K562 (cell line): ENCODE results near the gene ZDHHC11B. TPM values are rescaled to one million over a fixed set of nuclear protein-coding genes. Genes with fewer than 3 reads are reported as not detected.

Source experiments
- ATAC-seq: fragments of 200-7000 bp; cut with Tn5 transposase; 3 replicates; pipeline ENCODE4 v1.9.1; 2020; ENCODE audit warnings: moderate library complexity
- BruUV-seq: library from RNA; stranded (reverse); fragments of 400-500 nt; replicated peaks from 2 replicates; lab custom pipeline; 2021; lab: Mats Ljungman, UMichigan
- CTCF ChIA-PET: fragments of 300-600 bp; formaldehyde crosslinking; extraction: SDS; loops from one replicate; lab custom pipeline; 2021; ENCODE audit warnings: low intra/inter-chr PET ratio; lab: Yijun Ruan, JAX
- POLR2A ChIA-PET: fragments of 300-600, 350-650 bp; sonication (Branson Sonifier 250); formaldehyde crosslinking; extraction: SDS; loops from one replicate; lab custom pipeline; 2021; ENCODE audit warnings: antibody characterized with exemption, inconsistent platforms; lab: Yijun Ruan, JAX
- DNase-seq, 4 experiments: peaks; one replicate each; pipeline versions ENCODE4 v3.0.0 to v3.0.0-alpha.2; 2011 to 2018; ENCODE audit warnings: low spot score in 3 of 4, mixed read lengths in 3 of 4; ENCODE audit errors: extremely low read depth in 1 of 4
- FAIRE-seq: peaks from 2 replicates; lab custom pipeline; 2011; peaks lifted over from hg19 to GRCh38; lab: Jason Lieb, UNC
- H2AFZ ChIP-seq: 2 replicates; pipeline ENCODE4 v1.6.0; 2011; ENCODE audit warnings: low read depth, low read length, control low read depth, inconsistent platforms
- H3K27ac ChIP-seq: fragments of 200-600 bp; 3 replicates; pipeline ENCODE4 v1.8.0; 2011; ENCODE audit warnings: low read depth, mild to moderate bottlenecking, control low read depth, inconsistent platforms, low read length, moderate library complexity, mixed read lengths; ENCODE audit errors: extremely low read depth
- H3K27me3 ChIP-seq, 2 experiments: fragments of 300-600 bp in 1 of 2; 2 replicates in 1 of 2; 3 replicates in 1 of 2; pipeline versions ENCODE4 v1.6.0 to v1.8.0; 2011; ENCODE audit warnings: inconsistent platforms in 2 of 2, low read length in 2 of 2, mild to moderate bottlenecking in 1 of 2, mixed read lengths in 1 of 2, moderate library complexity in 1 of 2; ENCODE audit not compliant: control insufficient read depth in 2 of 2, insufficient read depth in 2 of 2
- H3K36me3 ChIP-seq: fragments of 300-600 bp; 3 replicates; pipeline ENCODE4 v1.8.0; 2011; ENCODE audit warnings: mild to moderate bottlenecking, low read length, inconsistent platforms; ENCODE audit not compliant: control insufficient read depth, insufficient read depth
- H3K4me1 ChIP-seq, 2 experiments: fragments of 200-600 bp in 1 of 2; replicated peaks in 1 of 2; 2 replicates in 1 of 2; 3 replicates in 1 of 2; pipeline versions ENCODE4 v1.5.1 to v1.8.0; 2011; ENCODE audit warnings: inconsistent platforms in 2 of 2, low read length in 2 of 2, mild to moderate bottlenecking in 1 of 2, mixed read lengths in 1 of 2, moderate library complexity in 1 of 2; ENCODE audit not compliant: control insufficient read depth in 2 of 2, insufficient read depth in 2 of 2
- H3K4me2 ChIP-seq: 2 replicates; pipeline ENCODE4 v1.6.1; 2011; ENCODE audit warnings: low read length, control low read depth, inconsistent platforms, mixed read lengths; ENCODE audit not compliant: insufficient read depth
- H3K4me3 ChIP-seq: fragments of 200-600 bp; sonication (generic), shearing (Covaris generic); 2 replicates; pipeline ENCODE4 v1.5.1; 2016; ENCODE audit warnings: control low read depth, inconsistent platforms
- H3K79me2 ChIP-seq: fragments of 200-600 bp; 3 replicates; pipeline ENCODE4 v1.8.0; 2011; ENCODE audit warnings: low read length, inconsistent platforms; ENCODE audit not compliant: control insufficient read depth, insufficient read depth
- H3K9ac ChIP-seq, 2 experiments: 2 replicates each; pipeline versions ENCODE4 v1.6.0 to v1.6.1; 2011; ENCODE audit warnings: low read depth in 2 of 2, low read length in 2 of 2, control low read depth in 1 of 2, inconsistent platforms in 1 of 2, mild to moderate bottlenecking in 1 of 2, mixed read lengths in 1 of 2; ENCODE audit not compliant: insufficient read depth in 1 of 2
- H3K9me1 ChIP-seq: one replicate; pipeline ENCODE4 v1.6.0; 2011; ENCODE audit warnings: inconsistent platforms, mild to moderate bottlenecking, low read length, moderate library complexity; ENCODE audit not compliant: control insufficient read depth, insufficient read depth
- H3K9me3 ChIP-seq: replicated peaks from 2 replicates; pipeline ENCODE4 v1.5.1; 2011; ENCODE audit warnings: low read depth, low read length, inconsistent platforms; ENCODE audit not compliant: control insufficient read depth, insufficient read depth
- H4K20me1 ChIP-seq: replicated peaks from 2 replicates; pipeline ENCODE4 v1.6.1; 2011; ENCODE audit warnings: low read length, inconsistent platforms, mixed read lengths; ENCODE audit not compliant: control insufficient read depth, insufficient read depth
- DLX4 ChIP-seq: fragments of 250-450 bp; sonication (Bioruptor Pico); IDR thresholded peaks from 2 replicates; pipeline ENCODE4 v1.6.1; 2021; ENCODE audit warnings: mild to moderate bottlenecking
- MEF2A ChIP-seq: IDR thresholded peaks from 2 replicates; pipeline ENCODE4 v1.6.1; 2011; ENCODE audit warnings: low read depth, mild to moderate bottlenecking, low read length, moderate library complexity; ENCODE audit not compliant: control insufficient read depth
- NR0B1 ChIP-seq: fragments of 450-650 bp; IDR thresholded peaks from one replicate; pipeline ENCODE4 v1.6.1; 2018; ENCODE audit warnings: mild to moderate bottlenecking, moderate library complexity; ENCODE audit not compliant: partially characterized antibody
- OTX1 ChIP-seq: fragments of 450-650 bp; formaldehyde crosslinking; IDR thresholded peaks from 2 replicates; pipeline ENCODE4 v1.4.0; 2022; ENCODE audit warnings: mild to moderate bottlenecking
- POLR2G ChIP-seq: fragments of 200-400 bp; formaldehyde crosslinking; IDR thresholded peaks from 2 replicates; pipeline ENCODE4 v1.6.1; 2017; ENCODE audit warnings: low read depth, mild to moderate bottlenecking, antibody characterized with exemption, low read length, moderate library complexity
- RBBP5 ChIP-seq: fragments of 200-600 bp; sonication (generic); IDR thresholded peaks from 2 replicates; pipeline ENCODE4 v1.6.1; 2012; ENCODE audit warnings: borderline replicate concordance, mild to moderate bottlenecking, low read length, control low read depth, inconsistent platforms; ENCODE audit not compliant: insufficient read depth, poor library complexity, severe bottlenecking
- RFX1 ChIP-seq: fragments of 450-650 bp; IDR thresholded peaks from 2 replicates; pipeline ENCODE4 v1.6.1; 2016; ENCODE audit warnings: mild to moderate bottlenecking, moderate library complexity
- USF1 ChIP-seq: sonication (generic); formaldehyde crosslinking; IDR thresholded peaks from 2 replicates; pipeline ENCODE4 v1.9.0; 2022; ENCODE audit warnings: mild to moderate bottlenecking, missing genetic modification reagents
- ZNF124 ChIP-seq: sonication (generic); formaldehyde crosslinking; IDR thresholded peaks from 2 replicates; pipeline ENCODE4 v1.8.1; 2022; ENCODE audit warnings: missing genetic modification reagents
- WGBS: fragments of 100-300 bp; shearing (Covaris generic); methylation state at CpG from one replicate; pipeline ENCODE4 v1.1.6; 2016; ENCODE audit warnings: low coverage, mixed read lengths; ENCODE audit not compliant: insufficient coverage; ENCODE audit errors: missing lambda C conversion rate; 5-methylcytosine and 5-hydroxymethylcytosine counted together
- in situ Hi-C: fragments of 300-500 bp; cut with MboI; formaldehyde crosslinking; loops from 4 replicates; pipeline ENCODE4 v1.15.0; 2018; ENCODE audit warnings: inconsistent platforms, mixed read lengths
- intact Hi-C: fragments of 100-400 bp; cut with micrococcal nuclease; formaldehyde crosslinking; loops from 2 replicates; pipeline ENCODE4 v1.14.2; 2022
- polyA plus RNA-seq, 8 experiments: library from polyadenylated mRNA; depleted of rRNA in 4 of 8; stranded (reverse) in 5 of 8; unstranded in 3 of 8; fragments of >200 nt; fragmentation: Nextera tagmentation in 2 of 8; fragmentation: Illumina TruSeq in 1 of 8; extraction: Ambion mirVana in 2 of 8; extraction: Trizol in 1 of 8; gene quantifications; 2 replicates each; pipeline versions ENCODE4 v1.2.1 to v1.2.3, GENCODE V29; 2011 to 2014; ENCODE audit warnings: inconsistent platforms in 1 of 8, missing spikeins in 1 of 8
- total RNA-seq, 7 experiments: library from RNA; depleted of rRNA in 6 of 7; stranded (reverse); fragments of >200 nt in 6 of 7; fragmentation: Illumina TruSeq in 2 of 7; extraction: Trizol in 2 of 7; gene quantifications; 2 replicates each; pipeline versions ENCODE4 v1.2.1 to v1.2.3, GENCODE V29; 2011 to 2021; ENCODE audit warnings: low replicate concordance in 1 of 7

Gene ZDHHC11B
- total and polyA plus RNA-seq, 9 of the 15 experiments (the other 6 are each of a cell fraction or from before 2014, with no cell fraction given), result 0.03 to 0.23 (median 0.15) TPM; not detected in 3

GRCh38 chr5:664994-665360 is 119.6 kb downstream of the ZDHHC11B start:
- Histone ChIP-seq H3K27ac (no peak overlapping the region), H3K9me3 (peaks cover 6% of the 10 kb centered on the region; the same call in 1 of the 2 replicates), H4K20me1 (peaks cover 15% of the 10 kb centered on the region), H3K4me1 (peaks cover 0 to 54% of the 10 kb centered on the region in 2 experiments; a peak in 3 of 5 replicates), H3K9me1 (no peaks in the 10 kb centered on the region), H3K4me3 (no peak overlapping the region), H3K27me3 (no peaks in the 10 kb centered on the region), H2AFZ (no peak overlapping the region), H3K4me2 (no peak overlapping the region), H3K9ac (no peak overlapping the region; a peak in 1 of 4 replicates)
- ATAC-seq (no peak), DNase-seq (no peak), FAIRE-seq (no peak)
- POLR2A ChIA-PET, result interaction anchor here (0.6 kb wide), 1 partner anchor 51 kb away, joined by 3 read pairs; no protein-coding TSS in a partner anchor
- WGBS, result 96% methylated on average over 20 of the region's 20 CpGs
- CTCF ChIA-PET, result no interaction called here
- intact Hi-C loops, result no loop called here
- no peak for TF ChIP-seq DLX4 (CRISPR knock-in tag)
- peak; percentile 42 for TF ChIP-seq POLR2G
- TF ChIP-seq, all 486 proteins: peak for 1
- BruUV-seq, result no TSS peak
- in situ Hi-C loops, result no loop called here
- Histone ChIP-seq H3K79me2 (no peaks in the 10 kb centered on the region), H3K36me3 (peaks cover 73% of the 10 kb centered on the region; the same call in 2 of the 3 replicates)

GRCh38 chr5:664343-664993 is 120.1 kb downstream of the ZDHHC11B start:
- intact Hi-C loops, result no loop called here
- no peaks in the 10 kb centered on the region for H3K79me2 ChIP-seq
- no TSS peak for BruUV-seq
- no peak overlapping the region for H3K4me2 ChIP-seq
- H3K4me3 ChIP-seq, result no peak overlapping the region
- H3K9me3 ChIP-seq, result peaks cover 11% of the 10 kb centered on the region
- no peak overlapping the region for H3K27ac ChIP-seq
- no peak for FAIRE-seq
- no peak for ATAC-seq
- peaks cover 78% of the 10 kb centered on the region for H3K36me3 ChIP-seq
- peaks cover 10% of the 10 kb centered on the region for H4K20me1 ChIP-seq
- H3K27me3 ChIP-seq, result no peaks in the 10 kb centered on the region
- H3K4me1 ChIP-seq, result peaks cover 0 to 49% of the 10 kb centered on the region in 2 experiments; a peak in 3 of 5 replicates
- ChIA-PET POLR2A (interaction anchor here (0.6 kb wide), 1 partner anchor 50 kb away, joined by 3 read pairs; no protein-coding TSS in a partner anchor), CTCF (no interaction called here)
- DNase-seq, result no peak
- no peaks in the 10 kb centered on the region for H3K9me1 ChIP-seq
- in situ Hi-C loops, result no loop called here
- H3K9ac ChIP-seq, result peak overlapping the region in 1 of 2 experiments; percentile 45; a peak in 1 of 4 replicates
- 86% methylated on average over 23 of the region's 24 CpGs for WGBS
- no peak overlapping the region for H2AFZ ChIP-seq
- TF ChIP-seq USF1 (CRISPR knock-in tag) (peak; percentile 58), RFX1 (peak; percentile 58; the same call in 1 of the 2 replicates), RBBP5 (no peak), MEF2A (no peak), POLR2G (peak; percentile 55; the same call in 1 of the 2 replicates), ZNF124 (CRISPR knock-in tag) (no peak), OTX1 (CRISPR knock-in tag) (no peak), NR0B1 (no peak)
